ENCODE measurements around the gene MLC1.

DNA sequence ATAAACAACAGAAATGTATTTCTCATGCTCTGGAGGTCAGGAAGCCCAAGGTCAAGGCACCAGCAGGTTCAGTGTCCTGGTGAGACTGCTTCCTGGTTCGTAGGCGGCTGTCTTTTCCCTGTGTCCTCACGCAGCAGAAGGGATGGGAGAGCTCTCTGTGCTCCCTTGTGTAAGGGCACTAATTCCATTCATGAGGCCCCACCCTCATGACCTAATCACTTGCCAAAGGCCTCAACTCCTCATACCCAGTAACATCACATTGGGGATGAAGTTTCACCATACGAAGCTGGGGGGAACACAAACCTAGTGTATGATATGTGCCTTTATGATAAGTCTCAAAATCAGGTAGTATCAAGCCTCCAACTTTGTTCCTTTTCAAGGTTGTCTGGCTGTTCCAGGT lies 46.7 kb upstream of the MLC1 start:
- no peak for TF ChIP-seq POLR2A (IDR thresholded peaks at IDR 0.05)
- TF ChIP-seq, protein P1, sequence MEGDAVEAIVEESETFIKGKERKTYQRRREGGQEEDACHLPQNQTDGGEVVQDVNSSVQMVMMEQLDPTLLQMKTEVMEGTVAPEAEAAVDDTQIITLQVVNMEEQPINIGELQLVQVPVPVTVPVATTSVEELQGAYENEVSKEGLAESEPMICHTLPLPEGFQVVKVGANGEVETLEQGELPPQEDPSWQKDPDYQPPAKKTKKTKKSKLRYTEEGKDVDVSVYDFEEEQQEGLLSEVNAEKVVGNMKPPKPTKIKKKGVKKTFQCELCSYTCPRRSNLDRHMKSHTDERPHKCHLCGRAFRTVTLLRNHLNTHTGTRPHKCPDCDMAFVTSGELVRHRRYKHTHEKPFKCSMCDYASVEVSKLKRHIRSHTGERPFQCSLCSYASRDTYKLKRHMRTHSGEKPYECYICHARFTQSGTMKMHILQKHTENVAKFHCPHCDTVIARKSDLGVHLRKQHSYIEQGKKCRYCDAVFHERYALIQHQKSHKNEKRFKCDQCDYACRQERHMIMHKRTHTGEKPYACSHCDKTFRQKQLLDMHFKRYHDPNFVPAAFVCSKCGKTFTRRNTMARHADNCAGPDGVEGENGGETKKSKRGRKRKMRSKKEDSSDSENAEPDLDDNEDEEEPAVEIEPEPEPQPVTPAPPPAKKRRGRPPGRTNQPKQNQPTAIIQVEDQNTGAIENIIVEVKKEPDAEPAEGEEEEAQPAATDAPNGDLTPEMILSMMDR (IDR thresholded peaks at IDR 0.05): no peak
- TF ChIP-seq POLR2AphosphoS5 (IDR thresholded peaks at IDR 0.05): no peak
- TF ChIP-seq EP300 (IDR thresholded peaks at IDR 0.05): no peak

All from gastroesophageal sphincter (tissue), 3 donors.